Skeletal muscle cell (primary cell): Measurements from ENCODE around the gene RAB44.

Source experiments
- DNase-seq: peaks from one replicate; pipeline ENCODE4 v3.0.0-alpha.2; 2010; ENCODE audit warnings: low read depth
- H3K4me3 ChIP-seq: 2 replicates; pipeline ENCODE4 v1.5.1; 2011; ENCODE audit warnings: low read depth, mild to moderate bottlenecking, control low read depth, low read length, moderate library complexity

RAB44 gene

DNA sequence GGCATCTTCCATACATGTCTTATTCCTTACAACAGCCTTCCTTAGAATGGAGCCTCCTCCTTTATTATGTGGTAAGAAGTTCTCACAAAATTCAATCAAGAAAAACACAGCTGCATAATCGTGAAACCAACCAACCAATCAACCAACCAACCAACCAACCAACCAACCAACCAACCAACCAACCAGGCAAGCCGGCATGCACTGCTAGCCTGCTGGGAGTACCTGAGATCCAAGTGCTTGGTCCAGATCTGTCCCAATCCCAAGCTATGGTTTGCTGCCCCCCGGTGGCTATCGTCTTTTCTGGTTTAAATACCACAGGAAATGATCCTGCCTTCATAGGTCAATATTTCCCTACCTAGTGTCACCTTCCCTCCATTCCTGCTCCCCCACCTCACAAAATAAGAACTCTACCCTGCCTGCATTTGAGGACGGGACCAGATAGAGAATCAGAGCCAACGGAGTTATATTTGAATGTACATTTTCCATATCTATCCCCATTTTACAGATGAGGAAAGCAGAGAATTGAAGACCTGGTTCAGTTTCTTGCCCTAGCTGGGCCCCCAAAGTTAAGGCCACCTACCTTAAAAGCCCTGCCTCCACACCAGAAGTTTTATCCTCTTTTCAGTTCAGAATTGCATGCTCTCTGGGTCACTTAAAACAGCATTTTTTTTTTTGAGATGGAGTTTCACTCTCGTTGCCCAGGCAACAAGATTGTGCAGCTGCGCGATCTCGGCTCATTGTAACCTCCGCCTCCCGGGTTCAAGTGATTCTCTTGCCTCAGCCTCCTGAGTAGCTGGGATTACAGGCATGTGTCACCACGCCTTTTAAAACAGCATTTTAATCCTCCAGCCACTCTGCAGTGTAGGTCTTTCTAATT is 27.1 kb downstream of the RAB44 start:
- no peak overlapping the region for H3K4me3 ChIP-seq
- DNase-seq, result peak; percentile 9

DNA sequence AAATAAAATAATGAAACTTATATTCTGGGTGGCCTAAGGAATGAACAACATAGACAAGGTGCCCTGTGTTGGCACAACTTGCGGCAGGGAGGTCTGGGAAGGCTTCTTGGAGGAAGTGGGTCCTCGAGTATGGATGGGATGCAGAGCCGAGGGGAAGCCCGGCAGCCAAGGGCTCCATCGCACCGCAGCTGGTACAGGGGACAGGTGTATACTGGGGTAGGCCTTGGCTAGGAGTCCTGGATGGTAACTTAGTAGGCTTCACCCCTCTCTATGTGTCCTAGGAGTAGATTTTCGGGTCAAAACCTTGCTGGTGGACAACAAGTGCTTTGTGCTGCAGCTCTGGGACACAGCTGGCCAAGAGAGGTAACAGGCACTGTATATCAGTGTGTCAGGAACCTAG is 28.0 kb downstream of the RAB44 start:
- DNase-seq, result no peak

DNA sequence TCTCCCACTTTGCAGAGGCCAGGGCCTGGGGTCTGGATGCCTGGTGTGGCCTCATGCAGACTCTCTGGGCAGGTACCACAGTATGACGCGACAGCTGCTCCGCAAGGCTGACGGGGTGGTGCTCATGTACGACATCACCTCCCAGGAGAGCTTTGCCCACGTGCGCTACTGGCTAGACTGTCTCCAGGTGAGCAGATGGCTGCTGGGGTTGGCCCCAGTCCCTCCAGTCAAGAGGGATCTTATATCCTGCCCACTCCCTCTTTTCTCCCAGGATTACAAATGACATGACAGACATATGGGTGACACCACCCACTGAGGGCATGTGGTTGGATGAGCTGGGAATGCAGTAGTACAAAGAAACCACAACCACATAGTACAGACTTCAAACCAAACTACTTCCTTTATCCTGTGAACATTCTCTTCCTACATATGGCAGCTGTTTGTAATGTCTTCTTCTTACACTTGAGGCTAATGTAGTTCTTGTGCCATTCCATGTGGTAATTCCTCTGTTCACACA is 29.9 kb downstream of the RAB44 start:
- no peak overlapping the region for H3K4me3 ChIP-seq
- peak; percentile 15 for DNase-seq

More for the DNA sequence above, 28.0 kb downstream of the RAB44 start:
- H3K4me3 ChIP-seq, result no peak overlapping the region

DNA sequence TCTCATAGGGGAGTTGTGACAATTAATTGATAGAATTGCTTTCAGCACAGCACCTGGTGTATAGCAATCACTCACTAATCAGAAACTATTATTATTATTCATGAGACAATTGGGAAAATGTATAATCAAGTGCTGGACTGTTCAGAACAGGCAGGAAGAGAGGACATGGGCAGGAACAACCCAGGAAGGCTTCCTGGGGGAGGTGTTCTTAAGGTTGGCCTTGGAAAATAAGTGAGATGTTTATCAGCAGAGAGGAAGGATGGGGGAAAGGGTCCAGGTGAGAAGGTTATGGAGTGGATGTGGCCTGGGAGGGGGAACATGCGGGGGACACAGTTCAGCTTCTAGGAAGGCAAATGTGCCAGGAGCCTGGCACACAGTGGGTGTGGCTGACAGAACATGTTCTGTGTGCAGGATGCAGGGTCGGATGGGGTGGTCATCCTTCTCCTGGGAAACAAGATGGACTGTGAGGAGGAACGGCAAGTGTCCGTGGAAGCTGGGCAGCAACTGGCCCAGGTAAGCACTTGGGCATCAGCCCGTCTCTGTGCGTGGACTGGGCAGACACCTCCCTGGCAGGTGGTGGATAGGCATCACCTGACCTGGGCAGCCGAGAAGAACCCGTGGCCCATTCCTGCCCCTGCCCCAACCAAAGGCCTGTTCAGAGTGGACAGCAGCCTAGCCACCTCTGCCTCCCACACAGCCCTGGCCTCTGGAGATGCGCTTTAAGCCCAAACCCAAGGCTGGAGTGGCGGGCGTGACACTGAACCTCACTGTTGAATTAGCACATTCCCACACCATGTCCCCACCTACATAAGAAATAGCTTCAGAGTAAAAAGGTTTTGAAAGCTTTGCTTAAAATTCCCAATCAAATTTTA is 30.9 kb downstream of the RAB44 start:
- H3K4me3 ChIP-seq, result no peak overlapping the region
- DNase-seq, result no peak

GRCh38 chr6:36729161-36729524 is 31.5 kb downstream of the RAB44 start:
- DNase-seq, result no peak
- H3K4me3 ChIP-seq, result no peak overlapping the region

GRCh38 chr6:36730424-36731380 is 33.1 kb downstream of the RAB44 start:
- DNase-seq, result no peak

GRCh38 chr6:36731622-36732310 is 34.1 kb downstream of the RAB44 start:
- no peak for DNase-seq
- no peak overlapping the region for H3K4me3 ChIP-seq

More at GRCh38 chr6:36730424-36731380, 33.1 kb downstream of the RAB44 start:
- H3K4me3 ChIP-seq, result no peak overlapping the region

- H3K4me3 ChIP-seq, result no peak overlapping the region
- DNase-seq, result no peak
Measured at GRCh38 chr6:36733300-36733699, 35.7 kb downstream of the RAB44 start.

DNA sequence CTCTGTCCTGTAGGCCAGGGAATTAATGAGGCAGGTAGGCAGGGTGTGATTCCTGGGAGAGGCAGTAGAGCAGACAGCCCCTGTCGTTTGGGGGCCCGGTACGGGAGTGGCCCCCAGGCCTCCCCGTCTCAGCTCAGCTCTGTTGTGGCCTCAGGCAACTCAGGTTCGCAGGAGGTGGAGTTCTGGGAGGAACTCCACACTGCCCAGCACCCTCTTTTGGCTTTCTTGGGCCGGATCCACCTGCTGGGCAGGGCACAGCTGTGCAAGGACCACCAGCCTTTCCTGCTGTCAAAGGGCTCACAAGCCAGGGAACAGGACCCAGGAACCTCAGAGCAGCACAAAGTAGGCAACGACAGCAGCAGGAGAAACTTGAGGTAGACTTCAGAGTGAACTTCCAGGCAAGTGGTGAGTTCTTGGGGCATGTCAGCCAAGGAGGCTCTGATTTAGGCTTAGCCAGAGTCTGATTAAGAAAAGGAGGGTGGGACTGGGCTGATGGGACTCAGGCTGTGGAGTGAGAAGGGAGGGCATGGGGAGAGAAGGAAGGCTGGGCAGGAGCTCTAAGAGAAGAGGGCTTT is 36.9 kb downstream of the RAB44 start:
- no peak for DNase-seq
- no peak overlapping the region for H3K4me3 ChIP-seq

DNA sequence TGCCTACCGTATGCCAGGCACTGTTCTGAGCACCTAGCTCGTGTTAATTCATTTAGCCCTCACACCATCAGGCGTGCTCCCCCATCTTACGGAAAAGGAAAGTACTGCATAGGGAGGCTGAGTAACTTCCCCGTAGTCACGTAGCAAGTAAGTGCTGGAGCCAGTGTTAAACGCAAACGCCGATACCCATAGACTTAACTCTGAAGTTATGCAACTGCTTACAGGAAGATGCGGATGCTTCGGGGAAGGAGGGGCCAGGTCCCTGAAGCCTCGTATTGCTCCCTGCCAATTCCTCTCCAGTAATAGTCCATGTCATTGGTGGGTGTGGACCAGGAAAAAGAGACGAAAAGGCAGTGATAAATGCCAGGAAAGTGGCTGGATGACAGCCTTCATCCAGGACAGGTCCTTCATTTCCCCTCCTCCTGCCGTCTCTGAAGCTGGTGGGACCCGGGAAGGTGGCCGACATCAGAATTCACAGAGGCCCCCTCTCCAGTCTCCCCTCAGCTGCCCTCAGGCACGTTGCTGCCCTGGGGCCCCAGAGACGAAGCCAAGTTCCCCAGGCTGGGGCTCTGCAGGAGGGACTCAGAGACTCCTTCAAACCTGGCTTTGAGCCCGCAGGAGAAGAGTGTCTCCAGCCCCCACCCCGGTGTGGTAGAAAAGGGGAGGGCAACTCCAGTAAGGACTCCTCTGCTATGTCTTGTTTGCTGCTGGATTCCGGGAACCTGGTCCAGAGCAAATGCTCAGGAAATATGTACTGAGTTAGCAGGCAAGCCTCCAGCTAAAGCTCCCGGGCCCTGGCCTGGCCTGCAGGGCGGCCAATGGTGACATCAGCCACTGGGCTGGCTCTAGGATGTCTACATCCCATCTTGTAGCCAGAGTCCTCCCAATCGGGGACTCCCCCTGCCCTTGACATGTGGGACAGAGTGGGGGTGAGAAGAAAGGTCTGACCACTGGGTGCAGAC is 37.8 kb downstream of the RAB44 start:
- H3K4me3 ChIP-seq, result peak overlapping the region; percentile 25
- peak; percentile 93 for DNase-seq

DNA sequence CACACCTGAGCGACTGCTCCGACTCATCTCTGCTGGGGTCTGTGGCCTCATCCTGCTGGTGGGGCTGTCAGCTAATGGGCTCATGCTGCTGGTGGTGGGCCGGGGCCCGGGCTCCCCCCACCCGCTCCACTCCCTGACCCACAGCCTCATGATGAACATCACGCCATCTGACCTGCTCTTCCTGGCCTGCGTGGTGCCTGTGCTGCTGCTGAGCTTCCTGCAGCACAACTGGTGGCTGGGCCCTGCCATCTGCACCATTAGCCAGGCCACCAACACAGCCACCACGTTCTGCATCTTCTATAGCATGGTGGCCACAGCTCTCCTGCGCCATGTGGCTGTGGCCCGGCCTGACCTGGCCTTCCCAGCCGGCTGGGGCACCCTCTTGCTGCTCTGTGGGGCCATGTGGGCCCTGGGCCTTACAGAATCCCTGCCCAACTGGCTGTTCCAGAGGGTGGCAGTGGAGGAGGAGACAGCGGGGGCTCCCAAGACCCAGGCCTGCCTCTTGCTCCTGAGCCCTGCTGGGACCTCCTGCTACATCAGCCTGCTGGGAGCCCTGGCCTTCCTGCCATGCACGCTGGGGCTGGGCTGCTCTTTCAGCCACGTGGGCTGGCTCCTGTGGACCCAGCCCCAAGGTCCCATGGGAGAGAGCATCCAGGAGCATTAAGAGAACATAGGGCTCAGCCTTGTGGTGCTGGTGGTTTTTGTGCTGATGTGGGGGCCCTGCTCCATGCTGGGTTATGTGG is 39.6 kb downstream of the RAB44 start:
- DNase-seq, result no peak

GRCh38 chr6:36738108-36738507 is 40.5 kb downstream of the RAB44 start:
- no peak overlapping the region for H3K4me3 ChIP-seq
- no peak for DNase-seq

More for the DNA sequence above, 39.6 kb downstream of the RAB44 start:
- no peak overlapping the region for H3K4me3 ChIP-seq

GRCh38 chr6:36739947-36740817 is 42.6 kb downstream of the RAB44 start:
- no peak overlapping the region for H3K4me3 ChIP-seq
- DNase-seq, result no peak

- no peak overlapping the region for H3K4me3 ChIP-seq
- DNase-seq, result no peak
Measured at GRCh38 chr6:36740818-36741179, 43.2 kb downstream of the RAB44 start.

DNA sequence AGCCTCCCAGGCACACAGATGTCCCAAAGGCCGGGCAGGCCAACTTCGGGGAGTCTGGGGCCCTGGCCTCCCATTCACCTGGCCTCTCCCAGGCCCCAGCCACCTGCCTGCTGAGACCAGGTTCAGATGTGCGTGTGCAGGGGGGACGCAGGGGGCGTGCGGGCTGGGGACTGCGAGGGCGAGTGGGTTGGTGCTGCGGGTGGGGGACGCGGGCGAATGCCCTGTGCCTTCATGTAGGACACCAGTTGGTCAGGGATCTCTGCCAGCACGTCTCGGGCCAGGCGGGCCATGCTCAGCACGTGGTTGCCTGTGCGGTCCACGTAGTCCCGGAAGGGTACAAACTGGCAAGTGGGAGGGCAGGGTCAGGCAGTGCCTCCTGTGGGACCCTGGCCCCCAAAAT is 44.5 kb downstream of the RAB44 start:
- H3K4me3 ChIP-seq, result no peak overlapping the region
- no peak for DNase-seq

DNA sequence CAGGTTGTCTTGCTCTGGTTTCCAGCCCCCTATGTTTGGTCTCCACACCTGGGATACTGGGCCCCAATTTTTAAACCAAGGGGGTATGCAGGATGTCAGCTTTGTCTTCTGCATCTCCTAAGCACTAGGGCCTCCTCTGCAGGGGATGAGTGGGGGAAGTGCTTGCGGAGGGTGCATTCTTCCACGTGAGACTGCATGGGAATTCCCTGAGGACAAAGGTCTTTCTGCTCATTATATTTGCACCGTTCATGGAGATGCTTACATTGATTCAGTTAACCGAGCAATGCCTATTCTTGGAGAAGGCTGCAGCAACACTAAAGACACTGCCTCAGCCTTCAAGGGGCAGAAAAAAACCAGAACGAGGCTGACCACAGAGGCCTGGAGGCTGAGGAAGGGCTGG is 45.4 kb downstream of the RAB44 start:
- no peak overlapping the region for H3K4me3 ChIP-seq
- DNase-seq, result no peak
